IMR-90 (cell line): ENCODE measurements around the gene LIMS1. TPM values are rescaled to one million over a fixed set of nuclear protein-coding genes. Genes with fewer than 3 reads are reported as not detected.

ENCODE experiments used
- ATAC-seq: fragments of 200-7000 bp; cut with Tn5 transposase; 2 replicates; pipeline ENCODE4 v1.9.1; 2020; ENCODE audit warnings: low read depth, mild to moderate bottlenecking, moderate library complexity
- BruUV-seq: library from RNA; stranded (reverse); fragments of 400-500 nt; replicated peaks from 2 replicates; lab custom pipeline; 2021; lab: Mats Ljungman, UMichigan
- CTCF ChIA-PET: fragments of 300-600 bp; formaldehyde crosslinking; extraction: SDS; loops from one replicate; lab custom pipeline; 2021; ENCODE audit warnings: antibody characterized with exemption; lab: Yijun Ruan, JAX
- POLR2A ChIA-PET: fragments of 300-600 bp; sonication (Branson Sonifier 250); formaldehyde crosslinking; loops from one replicate; lab custom pipeline; 2022; ENCODE audit warnings: antibody characterized with exemption; ENCODE audit not compliant: unreplicated experiment; lab: Charles Lee
- DNase-seq: peaks from one replicate; pipeline ENCODE4 v3.0.0; 2013
- H2AFZ ChIP-seq: replicated peaks from 2 replicates; pipeline ENCODE3; 2013; ENCODE audit warnings: low read length, mild to moderate bottlenecking; ENCODE audit not compliant: poor library complexity
- H2AK5ac ChIP-seq: 2 replicates; pipeline ENCODE4 v1.6.1; 2013; ENCODE audit warnings: low read depth, low read length, inconsistent platforms
- H2AK9ac ChIP-seq: replicated peaks from 2 replicates; pipeline ENCODE3; 2013; ENCODE audit warnings: mild to moderate bottlenecking, low read depth, low read length, moderate library complexity; ENCODE audit not compliant: poor library complexity
- H2BK120ac ChIP-seq: 2 replicates; pipeline ENCODE4 v1.6.1; 2013; ENCODE audit warnings: low read depth, low read length, inconsistent platforms
- H2BK15ac ChIP-seq: 3 replicates; pipeline ENCODE4 v1.6.1; 2013; ENCODE audit warnings: low read depth, low read length, inconsistent platforms
- H2BK20ac ChIP-seq: 2 replicates; pipeline ENCODE4 v1.6.1; 2013; ENCODE audit warnings: low read depth, mild to moderate bottlenecking, inconsistent platforms, low read length, moderate library complexity
- H2BK5ac ChIP-seq: 2 replicates; pipeline ENCODE4 v1.6.1; 2013; ENCODE audit warnings: mild to moderate bottlenecking, low read depth, low read length, inconsistent platforms; ENCODE audit not compliant: poor library complexity, severe bottlenecking
- H3K14ac ChIP-seq: replicated peaks from 2 replicates; pipeline ENCODE4 v1.6.1; 2013; ENCODE audit warnings: low read depth, low read length, inconsistent platforms
- H3K18ac ChIP-seq: 2 replicates; pipeline ENCODE4 v1.6.1; 2013; ENCODE audit warnings: low read depth, low read length, control low read depth
- H3K23ac ChIP-seq: 2 replicates; pipeline ENCODE4 v1.6.1; 2013; ENCODE audit warnings: low read depth, low read length, inconsistent platforms
- H3K27ac ChIP-seq: 2 replicates; pipeline ENCODE4 v1.5.1; 2013; ENCODE audit warnings: mild to moderate bottlenecking, control low read depth, low read length; ENCODE audit not compliant: insufficient read depth
- H3K27me3 ChIP-seq: 2 replicates; pipeline ENCODE4 v1.6.1; 2013; ENCODE audit warnings: low read length; ENCODE audit not compliant: control insufficient read depth, insufficient read depth
- H3K36me3 ChIP-seq: 2 replicates; pipeline ENCODE4 v1.6.1; 2013; ENCODE audit warnings: low read length, mixed read lengths; ENCODE audit not compliant: control insufficient read depth, insufficient read depth
- H3K4ac ChIP-seq: 2 replicates; pipeline ENCODE4 v1.6.1; 2013; ENCODE audit warnings: low read depth, low read length, inconsistent platforms
- H3K4me1 ChIP-seq: 2 replicates; pipeline ENCODE4 v1.6.1; 2013; ENCODE audit warnings: low read length, mixed read lengths; ENCODE audit not compliant: control insufficient read depth, insufficient read depth
- H3K4me2 ChIP-seq: 2 replicates; pipeline ENCODE4 v1.6.1; 2013; ENCODE audit warnings: low read depth, mild to moderate bottlenecking, control low read depth, low read length, moderate library complexity
- H3K4me3 ChIP-seq: 2 replicates; pipeline ENCODE4 v1.5.1; 2013; ENCODE audit warnings: low read depth, mild to moderate bottlenecking, control low read depth, low read length, moderate library complexity; ENCODE audit not compliant: insufficient read depth
- H3K56ac ChIP-seq: 2 replicates; pipeline ENCODE4 v1.6.1; 2013; ENCODE audit warnings: low read length, inconsistent platforms; ENCODE audit not compliant: insufficient read depth; ENCODE audit errors: extremely low read depth
- H3K79me1 ChIP-seq, 2 experiments: 2 replicates each; pipeline ENCODE4 v1.6.1; 2013; ENCODE audit warnings: low read length in 2 of 2, inconsistent platforms in 1 of 2, low read depth in 1 of 2
- H3K9ac ChIP-seq: 2 replicates; pipeline ENCODE4 v1.6.1; 2013; ENCODE audit warnings: low read depth, low read length, control low read depth
- H3K9me1 ChIP-seq: 2 replicates; pipeline ENCODE4 v1.6.1; 2013; ENCODE audit warnings: low read length, inconsistent platforms; ENCODE audit not compliant: insufficient read depth
- H3K9me3 ChIP-seq: 2 replicates; pipeline ENCODE4 v1.6.1; 2013; ENCODE audit warnings: low read length; ENCODE audit not compliant: control insufficient read depth, insufficient read depth
- H4K20me1 ChIP-seq: 2 replicates; pipeline ENCODE4 v1.6.1; 2013; ENCODE audit warnings: low read length, inconsistent platforms; ENCODE audit not compliant: insufficient read depth
- H4K5ac ChIP-seq: 2 replicates; pipeline ENCODE4 v1.6.1; 2013; ENCODE audit warnings: mild to moderate bottlenecking, low read depth, low read length, control low read depth
- H4K8ac ChIP-seq, 2 experiments: 2 replicates each; pipeline ENCODE4 v1.6.1; 2013; ENCODE audit warnings: low read depth in 2 of 2, low read length in 2 of 2, control low read depth in 1 of 2, inconsistent platforms in 1 of 2
- H4K91ac ChIP-seq: 2 replicates; pipeline ENCODE4 v1.6.1; 2013; ENCODE audit warnings: low read depth, low read length, inconsistent platforms; ENCODE audit not compliant: insufficient read depth
- CEBPB ChIP-seq: IDR thresholded peaks from 2 replicates; pipeline ENCODE4 v1.6.1; 2012; ENCODE audit warnings: low read depth, low read length, improper control_type of control experiment
- CHD1 ChIP-seq: IDR thresholded peaks from 2 replicates; pipeline ENCODE4 v1.6.1; 2012; ENCODE audit warnings: low read depth, low read length, improper control_type of control experiment
- ELK1 ChIP-seq: fragments of 150-350 bp; IDR thresholded peaks from 2 replicates; pipeline ENCODE4 v1.6.1; 2016; ENCODE audit warnings: low read depth, mild to moderate bottlenecking, low read length, moderate library complexity, borderline replicate concordance
- MAFK ChIP-seq: IDR thresholded peaks from 2 replicates; pipeline ENCODE4 v1.6.1; 2012; ENCODE audit warnings: low read depth, low read length, improper control_type of control experiment
- RAD21 ChIP-seq: IDR thresholded peaks from 2 replicates; pipeline ENCODE4 v1.6.1; 2012; ENCODE audit warnings: low read length, improper control_type of control experiment
- WGBS, 2 experiments: methylation state at CpG; one replicate each; pipeline versions ENCODE4 v1.1.5 to v1.1.7; 2013; ENCODE audit warnings: missing lambda C conversion rate in 2 of 2; ENCODE audit not compliant: insufficient read length in 1 of 2; ENCODE audit errors: extremely low coverage in 2 of 2; 5-methylcytosine and 5-hydroxymethylcytosine counted together
- dilution Hi-C: fragments of 300-500 bp; cut with HindIII; formaldehyde crosslinking; loops from one replicate; pipeline ENCODE4 v1.14.3; 2018; ENCODE audit warnings: low sequenced_read_pairs; ENCODE audit not compliant: unreplicated experiment
- in situ Hi-C: fragments of 300-500 bp; cut with MboI; formaldehyde crosslinking; loops from 3 replicates; pipeline ENCODE4 v1.14.3; 2019; ENCODE audit warnings: low sequenced_read_pairs, inconsistent platforms, mixed read lengths
- intact Hi-C: fragments of 100-400 bp; cut with micrococcal nuclease; formaldehyde crosslinking; loops from 2 replicates; pipeline ENCODE4 v1.10.0; 2022
- polyA plus RNA-seq, 3 experiments: library from polyadenylated mRNA; depleted of rRNA; stranded (reverse); fragments of >200 nt; gene quantifications; 2 replicates each; pipeline ENCODE4 v1.2.3, GENCODE V29; 2012; ENCODE audit warnings: low replicate concordance in 1 of 3
- total RNA-seq: library from RNA; depleted of rRNA; stranded (reverse); fragments of >200 nt; gene quantifications from 2 replicates; pipeline ENCODE4 v1.2.3, GENCODE V29; 2012

Gene LIMS1
- total and polyA plus RNA-seq, 2 of the 4 experiments (the other 2 are of a cell fraction) = 59.1 to 131 TPM

- in situ Hi-C loops = no loop called here
- no peak for ATAC-seq
- H4K20me1 ChIP-seq = no peaks in the 10 kb centered on the region
- no peak overlapping the region for H3K4me3 ChIP-seq
- no peaks in the 10 kb centered on the region; the same call in 1 of the 2 replicates for H3K9me1 ChIP-seq
- H2BK5ac ChIP-seq = no peak overlapping the region
- no peak overlapping the region for H3K23ac ChIP-seq
- no peak overlapping the region for H2BK20ac ChIP-seq
- no peak overlapping the region for H2AK5ac ChIP-seq
- no peak overlapping the region for H4K91ac ChIP-seq
- H3K27ac ChIP-seq = no peak overlapping the region
- no peaks in the 10 kb centered on the region for H3K79me1 ChIP-seq
- H3K4me2 ChIP-seq = no peak overlapping the region
- H2BK120ac ChIP-seq = no peak overlapping the region
- H2AK9ac ChIP-seq = no peak overlapping the region
- intact Hi-C loops = no loop called here
- 0 out of 2 replicates have a peak, but pooled peaks cover 1% of the 10 kb centered on the region for H3K4me1 ChIP-seq
- no peak for DNase-seq
- BruUV-seq = no TSS peak
- POLR2A ChIA-PET = no interaction called here
- no CpG with 5 or more reads among the region's 2 CpGs for WGBS, 2 experiments
- H3K14ac ChIP-seq = no peak overlapping the region
- no peak overlapping the region for H2AFZ ChIP-seq
- TF ChIP-seq RAD21 (no peak), CEBPB (no peak), MAFK (no peak), CHD1 (no peak), ELK1 (no peak)
- H4K8ac ChIP-seq = no peak overlapping the region
- H3K4ac ChIP-seq = no peak overlapping the region
- no peak overlapping the region for H3K18ac ChIP-seq
- no peak overlapping the region for H3K9ac ChIP-seq
- dilution Hi-C loops = no loop called here
- no peak overlapping the region for H3K56ac ChIP-seq
- CTCF ChIA-PET = interaction anchor here (0.6 kb wide), 1 partner anchor 89 kb away, joined by 4 read pairs; no protein-coding TSS in a partner anchor
- H2BK15ac ChIP-seq = no peak overlapping the region
- no peaks in the 10 kb centered on the region for H3K27me3 ChIP-seq
- H4K5ac ChIP-seq = no peak overlapping the region
- peaks cover 24% of the 10 kb centered on the region for H3K36me3 ChIP-seq
- no peaks in the 10 kb centered on the region for H3K9me3 ChIP-seq
Observed at GRCh38 chr2:108485253-108485652, 49.0 kb upstream of the LIMS1 start.
